OCI-LY1 (cell line): ENCODE measurements around the gene RHBDL1.

Source experiments
- H2AFZ ChIP-seq: fragments of 200-600 bp; sonication (generic), shearing (Covaris generic); 2 replicates; pipeline ENCODE4 v1.6.0; 2014; ENCODE audit warnings: antibody characterized with exemption, mild to moderate bottlenecking, low read length
- H3F3A ChIP-seq: fragments of 200-600 bp; sonication (generic), shearing (Covaris generic); 2 replicates; pipeline ENCODE4 v1.6.0; 2014; ENCODE audit warnings: mild to moderate bottlenecking, antibody characterized with exemption, low read length, moderate library complexity; ENCODE audit not compliant: insufficient read depth
- H3K27ac ChIP-seq: fragments of 200-600 bp; sonication (generic); 2 replicates; pipeline ENCODE4 v1.5.1; 2014; ENCODE audit warnings: low read length, mixed run types, mild to moderate bottlenecking, low read depth; ENCODE audit not compliant: poor library complexity, severe bottlenecking
- H3K27me3 ChIP-seq: fragments of 200-600 bp; sonication (generic); 2 replicates; pipeline ENCODE4 v1.6.0; 2014; ENCODE audit warnings: antibody characterized with exemption, mild to moderate bottlenecking, low read length, moderate library complexity; ENCODE audit not compliant: insufficient read depth
- H3K36me3 ChIP-seq: fragments of 200-600 bp; sonication (generic); 2 replicates; pipeline ENCODE4 v1.6.1; 2014; ENCODE audit warnings: mild to moderate bottlenecking, antibody characterized with exemption, low read length, moderate library complexity, mixed read lengths; ENCODE audit not compliant: insufficient read depth
- H3K4me1 ChIP-seq: fragments of 200-600 bp; sonication (generic); 2 replicates; pipeline ENCODE4 v1.5.1; 2014; ENCODE audit warnings: mild to moderate bottlenecking, low read length, moderate library complexity; ENCODE audit not compliant: insufficient read depth, severe bottlenecking
- H3K4me2 ChIP-seq: fragments of 200-600 bp; sonication (generic), shearing (Covaris generic); 2 replicates; pipeline ENCODE4 v1.6.1; 2014; ENCODE audit warnings: low read length
- H3K4me3 ChIP-seq: fragments of 200-600 bp; sonication (generic); 2 replicates; pipeline ENCODE4 v1.5.1; 2014; ENCODE audit warnings: low read length, low read depth, mild to moderate bottlenecking, mixed read lengths; ENCODE audit not compliant: poor library complexity, severe bottlenecking
- H3K79me2 ChIP-seq: fragments of 200-600 bp; shearing (Covaris generic); 2 replicates; pipeline ENCODE4 v1.6.1; 2016; ENCODE audit warnings: mixed run types, low read length, mixed read lengths; ENCODE audit not compliant: insufficient read depth
- H3K9ac ChIP-seq: fragments of 200-600 bp; sonication (generic), shearing (Covaris generic); 2 replicates; pipeline ENCODE4 v1.6.1; 2014; ENCODE audit warnings: mild to moderate bottlenecking, low read length, mixed read lengths
- H3K9me2 ChIP-seq: fragments of 200-600 bp; sonication (generic), shearing (Covaris generic); 2 replicates; pipeline ENCODE4 v1.6.1; 2014; ENCODE audit warnings: low read depth, mild to moderate bottlenecking, low read length, mixed read lengths
- H3K9me3 ChIP-seq: fragments of 200-600 bp; shearing (Covaris generic); 2 replicates; pipeline ENCODE4 v1.6.1; 2014; ENCODE audit warnings: low read length, mixed read lengths
- H4K20me1 ChIP-seq: fragments of 200-600 bp; sonication (generic), shearing (Covaris generic); 2 replicates; pipeline ENCODE4 v1.6.0; 2016; ENCODE audit warnings: mild to moderate bottlenecking, low read length; ENCODE audit not compliant: insufficient read depth
- EZH2 ChIP-seq: fragments of 200-600 bp; sonication (generic), shearing (Covaris generic); IDR thresholded peaks from 2 replicates; pipeline ENCODE4 v1.8.0; 2017; ENCODE audit warnings: borderline replicate concordance, mixed run types, mild to moderate bottlenecking, antibody characterized with exemption, low read length, moderate library complexity, mixed read lengths
- TF ChIP-seq, protein P1 (sequence below): fragments of 200-600 bp; sonication (generic), shearing (Covaris generic); IDR thresholded peaks from 2 replicates; pipeline ENCODE4 v1.5.1; 2017; ENCODE audit warnings: mild to moderate bottlenecking, antibody characterized with exemption, low read length, moderate library complexity, mixed read lengths

The RHBDL1 gene

GRCh38 chr16:692356-693108 is 17.1 kb downstream of the RHBDL1 start:
- Histone ChIP-seq H3K4me3 (no peak overlapping the region), H3K9me2 (no peaks in the 10 kb centered on the region), H3F3A (no peaks in the 10 kb centered on the region), H3K36me3 (no peaks in the 10 kb centered on the region), H2AFZ (no peak overlapping the region), H3K9ac (no peak overlapping the region), H3K27me3 (no peaks in the 10 kb centered on the region; the same call in 1 of the 2 replicates), H3K27ac (no peak overlapping the region), H4K20me1 (no peaks in the 10 kb centered on the region), H3K9me3 (no peaks in the 10 kb centered on the region), H3K4me2 (no peak overlapping the region), H3K79me2 (no peaks in the 10 kb centered on the region), H3K4me1 (peaks cover 41% of the 10 kb centered on the region)
- TF ChIP-seq EZH2 = no peak
- TF ChIP-seq, protein P1, sequence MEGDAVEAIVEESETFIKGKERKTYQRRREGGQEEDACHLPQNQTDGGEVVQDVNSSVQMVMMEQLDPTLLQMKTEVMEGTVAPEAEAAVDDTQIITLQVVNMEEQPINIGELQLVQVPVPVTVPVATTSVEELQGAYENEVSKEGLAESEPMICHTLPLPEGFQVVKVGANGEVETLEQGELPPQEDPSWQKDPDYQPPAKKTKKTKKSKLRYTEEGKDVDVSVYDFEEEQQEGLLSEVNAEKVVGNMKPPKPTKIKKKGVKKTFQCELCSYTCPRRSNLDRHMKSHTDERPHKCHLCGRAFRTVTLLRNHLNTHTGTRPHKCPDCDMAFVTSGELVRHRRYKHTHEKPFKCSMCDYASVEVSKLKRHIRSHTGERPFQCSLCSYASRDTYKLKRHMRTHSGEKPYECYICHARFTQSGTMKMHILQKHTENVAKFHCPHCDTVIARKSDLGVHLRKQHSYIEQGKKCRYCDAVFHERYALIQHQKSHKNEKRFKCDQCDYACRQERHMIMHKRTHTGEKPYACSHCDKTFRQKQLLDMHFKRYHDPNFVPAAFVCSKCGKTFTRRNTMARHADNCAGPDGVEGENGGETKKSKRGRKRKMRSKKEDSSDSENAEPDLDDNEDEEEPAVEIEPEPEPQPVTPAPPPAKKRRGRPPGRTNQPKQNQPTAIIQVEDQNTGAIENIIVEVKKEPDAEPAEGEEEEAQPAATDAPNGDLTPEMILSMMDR = no peak

DNA sequence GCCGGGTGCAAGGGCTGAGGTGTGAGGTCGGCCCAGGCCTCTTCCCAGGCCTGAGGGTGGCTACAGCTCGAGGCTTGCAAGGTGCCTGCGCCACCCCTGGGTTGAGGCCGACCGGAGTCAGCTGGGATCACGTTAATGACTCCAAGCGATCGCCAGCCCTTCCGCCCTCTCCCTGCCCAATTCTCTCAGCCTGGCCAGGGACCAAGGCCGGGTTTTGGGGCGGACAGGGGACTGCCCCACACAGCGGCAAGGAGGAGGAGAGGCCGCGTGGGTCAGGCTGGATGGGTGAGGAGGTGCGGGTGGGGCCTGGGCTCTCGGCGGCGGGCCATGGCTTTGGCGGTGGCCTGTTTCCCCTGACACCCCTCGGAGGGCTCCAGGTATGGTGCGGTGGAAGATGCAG is 17.9 kb downstream of the RHBDL1 start:
- H3K9ac ChIP-seq = no peak overlapping the region; the same call in 1 of the 2 replicates

DNA sequence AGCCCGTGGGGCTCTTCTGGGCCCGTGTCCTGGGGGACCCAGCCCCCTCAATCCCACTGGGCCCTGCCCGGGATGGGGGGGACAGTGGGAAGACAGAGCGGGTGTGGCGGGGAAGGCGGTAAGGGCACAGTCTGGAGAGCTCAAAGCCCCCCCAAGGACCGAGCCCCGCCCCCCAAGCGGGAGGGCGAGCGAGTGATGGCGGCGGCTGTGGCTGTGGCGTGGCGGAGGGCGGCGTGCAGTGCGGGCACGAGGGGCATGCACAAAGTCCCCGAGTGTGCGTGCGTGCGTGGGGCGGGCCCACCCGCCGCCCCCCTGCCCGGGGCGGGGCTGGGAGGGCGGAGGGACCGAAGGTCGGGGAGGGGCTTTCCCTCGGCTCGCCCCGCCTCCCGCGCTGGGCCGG is 18.3 kb downstream of the RHBDL1 start:
- no peaks in the 10 kb centered on the region for H4K20me1 ChIP-seq
- H2AFZ ChIP-seq = no peak overlapping the region
- H3K27me3 ChIP-seq = no peaks in the 10 kb centered on the region; the same call in 1 of the 2 replicates
- peak overlapping the region; percentile 94 for H3K4me2 ChIP-seq
- H3K79me2 ChIP-seq = no peaks in the 10 kb centered on the region
- H3K4me3 ChIP-seq = peak overlapping the region; percentile 70
- TF ChIP-seq, protein P1 = no peak
- TF ChIP-seq EZH2 = no peak
- H3K9me3 ChIP-seq = no peaks in the 10 kb centered on the region
- H3K27ac ChIP-seq = no peak overlapping the region
- peaks cover 37% of the 10 kb centered on the region for H3K4me1 ChIP-seq
- no peaks in the 10 kb centered on the region for H3F3A ChIP-seq
- no peaks in the 10 kb centered on the region for H3K9me2 ChIP-seq
- no peaks in the 10 kb centered on the region for H3K36me3 ChIP-seq
- H3K9ac ChIP-seq = no peak overlapping the region; the same call in 1 of the 2 replicates

More for the DNA sequence above, 17.9 kb downstream of the RHBDL1 start:
- no peaks in the 10 kb centered on the region for H3K36me3 ChIP-seq
- H3K27me3 ChIP-seq = no peaks in the 10 kb centered on the region; the same call in 1 of the 2 replicates
- H3K9me3 ChIP-seq = no peaks in the 10 kb centered on the region
- peak overlapping the region; percentile 70 for H3K4me3 ChIP-seq
- H4K20me1 ChIP-seq = no peaks in the 10 kb centered on the region
- no peaks in the 10 kb centered on the region for H3F3A ChIP-seq
- H3K4me2 ChIP-seq = peak overlapping the region; percentile 94
- H3K79me2 ChIP-seq = no peaks in the 10 kb centered on the region
- no peaks in the 10 kb centered on the region for H3K9me2 ChIP-seq
- no peak overlapping the region for H2AFZ ChIP-seq
- no peak overlapping the region for H3K27ac ChIP-seq
- peaks cover 41% of the 10 kb centered on the region for H3K4me1 ChIP-seq
- TF ChIP-seq EZH2 = no peak
- TF ChIP-seq, protein P1 = no peak
